KMS-11 (cell line): ENCODE results near the gene DAAM2.

Experiments used
- H2AFZ ChIP-seq: fragments of 200-600 bp; sonication (generic); 2 replicates; pipeline ENCODE4 v1.6.1; 2016; ENCODE audit warnings: antibody characterized with exemption, mixed run types, low read depth
- H3K27ac ChIP-seq: fragments of 200-600 bp; sonication (generic); 2 replicates; pipeline ENCODE4 v1.6.1; 2016; ENCODE audit warnings: mild to moderate bottlenecking, mixed run types
- H3K27me3 ChIP-seq: fragments of 200-600 bp; sonication (generic); 2 replicates; pipeline ENCODE4 v1.6.1; 2017; ENCODE audit warnings: mild to moderate bottlenecking, low read depth, mixed run types, moderate library complexity; ENCODE audit not compliant: insufficient read depth
- H3K36me3 ChIP-seq: fragments of 200-600 bp; sonication (generic); 2 replicates; pipeline ENCODE4 v1.6.1; 2017; ENCODE audit warnings: mild to moderate bottlenecking, mixed run types; ENCODE audit not compliant: insufficient read depth
- H3K4me1 ChIP-seq: fragments of 200-600 bp; sonication (generic); 2 replicates; pipeline ENCODE4 v1.6.1; 2016; ENCODE audit warnings: mild to moderate bottlenecking, low read depth, mixed run types; ENCODE audit not compliant: poor library complexity, severe bottlenecking
- H3K4me2 ChIP-seq: fragments of 200-600 bp; sonication (generic); 2 replicates; pipeline ENCODE4 v1.7.0; 2016; ENCODE audit warnings: mild to moderate bottlenecking, mixed run types
- H3K4me3 ChIP-seq: fragments of 200-600 bp; sonication (generic); IDR thresholded peaks from 2 replicates; pipeline ENCODE4 v1.6.1; 2017; ENCODE audit warnings: low read depth, low read length, mixed read lengths; ENCODE audit not compliant: insufficient read depth
- H3K79me2 ChIP-seq: fragments of 200-600 bp; sonication (generic); 2 replicates; pipeline ENCODE4 v1.6.1; 2016; ENCODE audit warnings: low read depth, mixed run types; ENCODE audit not compliant: insufficient read depth
- H3K9ac ChIP-seq: fragments of 200-600 bp; sonication (generic); 2 replicates; pipeline ENCODE4 v1.6.1; 2016; ENCODE audit warnings: mild to moderate bottlenecking, mixed run types
- H4K20me1 ChIP-seq: fragments of 200-600 bp; sonication (generic); 2 replicates; pipeline ENCODE4 v1.6.1; 2016; ENCODE audit warnings: mild to moderate bottlenecking, mixed run types; ENCODE audit not compliant: insufficient read depth
- CTCF ChIP-seq: fragments of 200-600 bp; sonication (generic); conservative IDR thresholded peaks from 2 replicates; pipeline ENCODE4 v1.6.1; 2017; ENCODE audit warnings: low read depth, mild to moderate bottlenecking, antibody characterized with exemption, low read length, moderate library complexity, mixed read lengths

The DAAM2 gene

GRCh38 chr6:39801456-39802251, 9.5 kb downstream of the DAAM2 start:
- no peak for TF ChIP-seq CTCF
- no peaks in the 10 kb centered on the region for H3K36me3 ChIP-seq
- H3K9ac ChIP-seq: no peak overlapping the region
- no peaks in the 10 kb centered on the region for H3K4me1 ChIP-seq
- H2AFZ ChIP-seq: no peak overlapping the region
- no peaks in the 10 kb centered on the region for H4K20me1 ChIP-seq
- H3K27me3 ChIP-seq: no peaks in the 10 kb centered on the region
- H3K4me2 ChIP-seq: no peak overlapping the region
- no peak overlapping the region for H3K4me3 ChIP-seq
- no peak overlapping the region for H3K27ac ChIP-seq
- H3K79me2 ChIP-seq: no peaks in the 10 kb centered on the region

DNA sequence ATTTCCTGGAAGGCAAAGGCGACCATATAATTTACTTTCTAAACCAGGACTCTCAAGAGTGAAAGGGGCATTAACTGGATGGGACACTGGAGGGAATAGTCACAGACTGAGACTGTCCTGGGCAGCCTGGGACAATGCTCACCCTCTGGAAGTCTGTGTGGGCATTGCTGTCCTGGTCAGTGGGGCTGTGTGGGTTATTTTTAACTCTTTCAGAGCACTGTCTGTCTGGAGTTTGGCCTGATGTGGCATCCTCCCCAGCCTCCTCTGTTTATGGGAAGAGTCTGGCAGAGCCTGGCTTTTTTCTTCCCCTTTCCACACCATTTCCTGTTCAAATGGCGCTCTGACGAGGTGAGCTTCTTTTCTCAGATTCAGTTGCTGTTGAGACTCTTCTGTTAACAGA, 11.7 kb downstream of the DAAM2 start:
- Histone ChIP-seq H3K27ac (no peak overlapping the region), H3K4me2 (no peak overlapping the region), H3K4me1 (no peaks in the 10 kb centered on the region), H3K79me2 (no peaks in the 10 kb centered on the region), H3K9ac (no peak overlapping the region), H4K20me1 (no peaks in the 10 kb centered on the region), H3K4me3 (no peak overlapping the region), H3K36me3 (no peaks in the 10 kb centered on the region), H3K27me3 (no peaks in the 10 kb centered on the region), H2AFZ (no peak overlapping the region)
- no peak for TF ChIP-seq CTCF

DNA sequence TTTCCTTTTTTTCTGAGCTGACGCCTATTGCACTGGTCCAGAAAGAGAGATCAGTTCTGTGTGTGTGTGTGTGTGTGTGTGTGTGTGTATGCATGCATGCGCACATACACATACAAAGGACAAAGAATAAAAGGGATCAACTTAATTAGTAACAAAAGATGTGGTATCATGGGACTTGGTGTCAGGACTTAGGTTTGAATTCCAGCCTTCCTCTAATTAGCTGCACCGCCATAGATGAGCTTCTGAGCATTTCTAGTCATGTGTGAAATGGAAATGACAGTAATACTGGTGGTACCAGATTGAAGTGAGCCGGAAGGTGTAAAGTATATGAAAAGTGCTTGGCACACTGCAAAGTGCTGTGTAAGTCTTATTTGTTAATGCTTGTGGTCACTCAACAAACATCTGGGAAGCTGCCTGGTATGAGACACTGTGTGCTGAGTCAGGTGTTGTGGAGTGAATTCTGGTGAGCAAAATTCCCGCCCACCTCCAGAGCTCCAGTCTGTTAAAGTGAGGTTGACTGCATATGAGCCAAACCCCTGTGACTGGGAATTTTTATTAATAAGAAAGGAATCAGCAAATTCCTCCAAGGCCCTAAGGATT, 12.4 kb downstream of the DAAM2 start:
- Histone ChIP-seq H2AFZ (no peak overlapping the region), H3K4me2 (no peak overlapping the region), H3K27ac (no peak overlapping the region), H3K27me3 (no peaks in the 10 kb centered on the region), H3K36me3 (no peaks in the 10 kb centered on the region), H3K4me3 (no peak overlapping the region), H3K4me1 (no peaks in the 10 kb centered on the region), H4K20me1 (no peaks in the 10 kb centered on the region), H3K9ac (no peak overlapping the region), H3K79me2 (no peaks in the 10 kb centered on the region)
- TF ChIP-seq CTCF: no peak

DNA sequence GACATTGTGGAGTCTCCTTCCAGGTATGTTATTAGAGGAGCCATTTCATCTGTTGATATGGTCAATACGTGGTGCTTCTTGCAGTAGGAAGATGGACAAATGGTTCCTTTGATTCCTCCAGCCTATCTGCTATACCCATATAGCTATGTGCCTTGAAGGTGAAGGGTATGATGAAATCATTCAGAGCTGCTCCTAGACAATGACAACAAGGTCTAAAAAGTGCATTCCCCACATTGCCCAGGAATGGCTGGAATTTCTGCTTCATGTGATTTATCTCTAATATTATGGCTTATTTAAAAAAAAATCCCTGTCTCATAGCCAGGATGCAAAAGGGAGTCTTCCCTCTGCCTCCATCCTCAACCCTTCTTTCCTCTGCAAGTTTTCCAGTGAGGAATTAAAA, 14.1 kb downstream of the DAAM2 start:
- no peak overlapping the region for H3K27ac ChIP-seq
- H2AFZ ChIP-seq: no peak overlapping the region
- no peak for TF ChIP-seq CTCF
- no peaks in the 10 kb centered on the region for H3K4me1 ChIP-seq
- H3K27me3 ChIP-seq: no peaks in the 10 kb centered on the region
- no peaks in the 10 kb centered on the region for H4K20me1 ChIP-seq
- no peak overlapping the region for H3K4me2 ChIP-seq
- no peaks in the 10 kb centered on the region for H3K36me3 ChIP-seq
- H3K79me2 ChIP-seq: no peaks in the 10 kb centered on the region
- no peak overlapping the region for H3K9ac ChIP-seq
- H3K4me3 ChIP-seq: no peak overlapping the region
